ENCODE data around the gene NPLOC4.
"Not testable (repeated sequence)": the region's sequence is repeated elsewhere in the genome, so short reads cannot be mapped to it uniquely, and the experiment has no call there.

The NPLOC4 gene

GRCh38 chr17:81621494-81622130, 15.3 kb downstream of the NPLOC4 start:
- no peak for DNase-seq

- DNase-seq: not testable (repeated sequence)
Observed at GRCh38 chr17:81618307-81618706, 18.6 kb downstream of the NPLOC4 start.

- no peak for DNase-seq
Observed at GRCh38 chr17:81616877-81617276, 20.0 kb downstream of the NPLOC4 start.

- no peak for DNase-seq
Observed at GRCh38 chr17:81615401-81615930, 21.4 kb downstream of the NPLOC4 start.

- DNase-seq: no peak
Observed at GRCh38 chr17:81612172-81612970, 24.5 kb downstream of the NPLOC4 start.

GRCh38 chr17:81609541-81610311, 27.2 kb downstream of the NPLOC4 start:
- DNase-seq: no peak

GRCh38 chr17:81608605-81609004, 28.3 kb downstream of the NPLOC4 start:
- DNase-seq: no peak

DNA sequence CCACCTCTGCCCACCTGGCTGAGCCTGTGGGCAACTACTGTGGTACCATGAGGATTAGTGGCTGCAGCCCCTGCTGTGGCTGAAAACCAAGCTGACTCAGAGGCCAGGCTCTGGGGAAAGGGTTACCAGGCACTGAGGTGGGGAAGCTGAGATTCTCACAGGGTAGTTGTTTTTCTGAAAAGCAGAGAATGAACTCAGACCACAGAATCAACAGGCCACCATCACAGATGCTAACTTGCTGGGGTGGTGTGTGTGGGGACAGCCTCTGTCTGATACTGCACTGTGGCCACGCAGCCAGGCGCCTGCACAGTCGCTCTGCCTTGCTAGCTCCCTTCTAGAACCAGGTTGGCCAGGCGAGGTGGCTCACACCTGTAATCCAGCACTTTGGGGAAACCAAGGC, 28.8 kb downstream of the NPLOC4 start:
- DNase-seq: no peak

- no peak for DNase-seq
Observed at GRCh38 chr17:81607431-81607830, 29.5 kb downstream of the NPLOC4 start.

- no peak for DNase-seq
Observed at GRCh38 chr17:81603846-81604610, 32.9 kb downstream of the NPLOC4 start.

DNA sequence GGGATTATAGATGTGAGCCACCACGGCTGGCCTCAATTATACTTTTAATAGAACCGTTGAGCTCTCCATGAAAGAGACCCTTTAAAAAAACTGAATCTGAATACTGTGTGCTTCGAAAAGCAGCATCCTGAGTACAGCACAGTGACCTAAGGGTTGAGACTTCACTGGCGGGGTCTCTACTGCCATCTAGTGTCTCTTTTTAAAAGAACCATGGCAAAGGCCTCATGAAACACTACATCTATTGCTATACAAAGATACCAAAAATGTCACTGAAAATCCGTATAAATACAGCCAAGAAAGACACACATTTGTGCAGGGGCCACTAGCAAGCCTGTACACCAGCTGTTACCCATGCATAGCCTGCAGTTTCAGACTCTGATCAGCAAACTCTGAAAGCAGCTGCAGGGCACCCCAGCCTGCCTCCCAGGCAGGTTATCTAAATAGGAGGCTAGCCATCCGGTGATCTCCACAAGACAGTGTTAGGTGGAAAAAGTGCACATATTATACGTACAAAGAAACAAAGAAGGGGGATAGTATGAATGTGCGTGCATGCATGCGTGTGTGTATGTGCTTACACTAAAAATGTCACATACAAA, 35.3 kb downstream of the NPLOC4 start:
- peak; percentile 33 for DNase-seq

DNA sequence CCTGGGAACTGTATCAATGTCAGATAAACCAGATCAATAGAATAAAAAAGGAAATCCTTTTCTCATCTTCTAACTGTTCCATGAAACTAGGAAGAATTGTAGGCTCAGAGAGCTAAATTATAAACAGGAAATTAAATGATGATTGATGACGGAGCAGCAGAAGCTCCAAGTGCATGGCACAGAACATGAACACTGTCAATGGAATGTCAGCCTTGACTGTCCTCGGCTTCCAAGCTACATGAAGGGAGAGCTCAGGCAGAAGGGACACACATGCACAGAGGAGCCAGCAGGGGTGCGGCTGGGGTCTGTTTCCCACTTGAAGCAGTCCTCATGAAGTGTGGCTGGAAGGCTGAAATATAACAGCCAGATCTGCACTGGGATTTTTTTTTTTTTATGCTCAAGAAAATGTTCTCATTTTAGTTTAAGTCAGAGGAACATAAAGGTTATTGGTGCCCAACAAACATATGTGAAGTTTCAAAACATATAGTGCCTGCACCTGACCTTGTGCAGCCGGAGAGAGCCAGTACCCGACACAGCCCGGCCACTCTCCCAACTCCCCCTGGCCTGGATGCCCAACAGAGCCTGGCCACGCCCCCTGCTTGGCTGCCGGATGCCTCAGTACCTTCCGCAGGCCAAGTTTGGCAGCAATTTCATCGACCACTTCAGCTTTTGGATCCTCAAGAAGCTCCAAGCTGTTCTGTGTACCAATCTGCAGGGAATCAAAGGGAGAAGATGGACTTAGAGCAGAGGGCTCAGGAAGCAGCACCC, 37.0 kb downstream of the NPLOC4 start:
- DNase-seq: no peak

GRCh38 chr17:81593105-81593871, 43.6 kb downstream of the NPLOC4 start:
- DNase-seq: no peak

- no peak for DNase-seq
Observed at GRCh38 chr17:81591971-81592370, 44.9 kb downstream of the NPLOC4 start.

GRCh38 chr17:81590121-81590520, 46.8 kb downstream of the NPLOC4 start:
- no peak for DNase-seq

- DNase-seq: no peak
Observed at GRCh38 chr17:81589612-81590011, 47.3 kb downstream of the NPLOC4 start.

GRCh38 chr17:81586096-81586495, 50.8 kb downstream of the NPLOC4 start:
- DNase-seq: no peak

GRCh38 chr17:81584771-81585170, 52.1 kb downstream of the NPLOC4 start:
- DNase-seq: not testable (repeated sequence)

DNA sequence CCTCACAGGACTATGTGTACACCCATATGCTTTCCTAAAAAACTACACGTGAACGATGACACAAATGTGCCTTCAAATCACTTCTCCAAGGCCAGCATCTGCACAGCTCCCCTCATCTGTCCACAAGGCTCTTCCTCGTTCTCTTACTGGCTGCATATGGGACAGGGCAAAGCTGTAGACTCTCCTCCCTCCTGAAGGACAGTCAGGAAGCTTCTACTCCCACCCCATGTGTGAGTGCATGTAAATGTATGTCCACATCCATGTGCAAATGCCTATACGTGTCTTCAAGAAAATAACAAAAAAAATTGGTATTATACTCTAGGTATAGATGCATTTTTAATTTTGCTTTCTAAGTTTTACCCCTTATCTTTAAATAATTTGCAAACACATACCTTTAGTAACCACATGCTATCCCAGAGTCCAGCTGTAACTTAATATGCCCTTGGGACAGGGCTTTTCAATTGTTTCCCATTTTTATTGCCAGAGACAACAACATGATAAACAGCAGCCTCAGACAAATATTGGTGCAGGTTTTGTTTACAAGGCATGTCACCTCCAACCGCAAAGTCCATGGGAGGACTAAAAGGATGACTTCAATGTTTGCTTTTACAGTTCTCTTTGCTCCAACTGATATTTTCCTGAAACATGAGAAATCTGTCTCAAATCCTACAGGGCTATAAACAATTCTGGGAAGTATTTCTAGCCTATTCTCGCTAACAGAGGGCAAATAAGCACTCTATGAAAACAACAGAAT, 53.1 kb downstream of the NPLOC4 start:
- DNase-seq: peak; percentile 77

DNA sequence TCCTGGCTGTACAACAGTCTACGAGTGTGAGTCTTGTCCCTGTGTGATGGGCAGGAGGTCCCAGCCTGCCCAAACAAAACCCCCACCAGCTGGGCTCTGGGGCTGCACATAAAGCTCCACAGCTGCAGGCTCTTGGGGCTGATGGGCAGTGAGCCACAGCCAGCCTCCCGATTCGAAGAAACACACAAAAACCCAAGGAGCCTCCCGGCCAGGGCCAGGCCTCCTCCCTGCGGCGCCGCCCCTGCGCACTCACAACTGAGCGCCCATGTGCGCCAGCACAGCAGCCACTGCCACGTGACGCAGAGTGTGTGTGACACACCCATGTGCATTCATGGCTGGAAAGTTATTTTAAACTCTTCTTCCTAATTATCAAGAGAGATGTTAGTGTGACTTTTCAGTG, 54.2 kb downstream of the NPLOC4 start:
- DNase-seq: no peak

All from NCI-H2029 (cell line).